Neural cell (in vitro differentiated cells): ENCODE results near the gene STXBP2.

Experiments
- EZH2 ChIP-seq: fragments of 200-600, 300-800 bp; shearing (Covaris generic), sonication (generic); IDR thresholded peaks from 2 replicates; pipeline ENCODE4 v1.6.1; 2014; ENCODE audit warnings: antibody characterized with exemption, low read length, borderline replicate concordance, mild to moderate bottlenecking; ENCODE audit not compliant: insufficient read depth, poor library complexity, severe bottlenecking
- RAD21 ChIP-seq: fragments of 450-650 bp; conservative IDR thresholded peaks from 2 replicates; pipeline ENCODE4 v1.6.1; 2014; ENCODE audit warnings: antibody characterized with exemption, mild to moderate bottlenecking, moderate library complexity
- TF ChIP-seq, protein P1 (sequence below): fragments of 450-650 bp; IDR thresholded peaks from 2 replicates; pipeline ENCODE4 v1.5.1; 2014; ENCODE audit warnings: antibody characterized with exemption, mild to moderate bottlenecking, moderate library complexity; ENCODE audit not compliant: poor library complexity, severe bottlenecking
- TF ChIP-seq, protein P2 (sequence below): IDR thresholded peaks from 2 replicates; pipeline ENCODE4 v1.6.1; 2012; ENCODE audit warnings: borderline replicate concordance

DNA sequence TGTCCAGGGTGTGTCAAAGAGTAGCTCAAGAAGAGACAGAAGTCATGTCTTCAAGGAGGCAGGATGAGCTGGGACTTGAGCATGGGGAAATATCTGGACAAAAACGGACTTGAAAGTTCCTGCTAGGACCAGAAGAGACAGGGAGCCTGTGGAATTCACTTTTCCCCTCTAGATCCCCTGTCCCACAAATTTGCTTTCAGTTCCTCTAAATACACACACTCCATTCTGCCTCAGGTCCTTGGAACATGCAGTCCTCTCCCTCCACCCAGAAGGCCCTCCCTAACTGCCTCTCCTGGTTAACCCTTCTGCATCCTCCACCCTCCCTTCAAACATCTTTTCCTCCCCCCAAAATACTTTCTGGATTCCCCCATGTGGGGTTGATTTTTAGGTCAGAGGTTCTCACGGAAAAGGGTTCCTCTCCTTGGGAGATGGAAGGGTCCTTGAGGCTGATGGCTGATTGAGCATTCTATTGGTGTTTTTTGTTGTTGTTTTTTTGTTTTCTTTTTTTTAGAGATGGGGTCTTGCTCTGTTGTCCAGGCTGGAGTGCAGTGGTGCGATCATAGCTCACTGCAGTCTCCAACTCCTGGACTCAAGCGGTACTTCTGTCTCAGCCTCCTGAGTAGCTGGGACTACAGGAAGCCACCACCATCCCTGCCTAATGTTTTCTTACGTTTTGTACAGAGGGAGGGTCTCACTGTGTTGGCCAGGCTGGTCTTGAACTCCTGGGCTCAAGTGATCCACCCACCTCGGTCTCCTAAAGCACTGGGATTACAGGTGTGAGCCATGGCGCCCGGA is 25.0 kb downstream of the STXBP2 start:
- TF ChIP-seq, protein P1, sequence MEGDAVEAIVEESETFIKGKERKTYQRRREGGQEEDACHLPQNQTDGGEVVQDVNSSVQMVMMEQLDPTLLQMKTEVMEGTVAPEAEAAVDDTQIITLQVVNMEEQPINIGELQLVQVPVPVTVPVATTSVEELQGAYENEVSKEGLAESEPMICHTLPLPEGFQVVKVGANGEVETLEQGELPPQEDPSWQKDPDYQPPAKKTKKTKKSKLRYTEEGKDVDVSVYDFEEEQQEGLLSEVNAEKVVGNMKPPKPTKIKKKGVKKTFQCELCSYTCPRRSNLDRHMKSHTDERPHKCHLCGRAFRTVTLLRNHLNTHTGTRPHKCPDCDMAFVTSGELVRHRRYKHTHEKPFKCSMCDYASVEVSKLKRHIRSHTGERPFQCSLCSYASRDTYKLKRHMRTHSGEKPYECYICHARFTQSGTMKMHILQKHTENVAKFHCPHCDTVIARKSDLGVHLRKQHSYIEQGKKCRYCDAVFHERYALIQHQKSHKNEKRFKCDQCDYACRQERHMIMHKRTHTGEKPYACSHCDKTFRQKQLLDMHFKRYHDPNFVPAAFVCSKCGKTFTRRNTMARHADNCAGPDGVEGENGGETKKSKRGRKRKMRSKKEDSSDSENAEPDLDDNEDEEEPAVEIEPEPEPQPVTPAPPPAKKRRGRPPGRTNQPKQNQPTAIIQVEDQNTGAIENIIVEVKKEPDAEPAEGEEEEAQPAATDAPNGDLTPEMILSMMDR: no peak
- TF ChIP-seq RAD21 (no peak), EZH2 (no peak)
- TF ChIP-seq, protein P2, sequence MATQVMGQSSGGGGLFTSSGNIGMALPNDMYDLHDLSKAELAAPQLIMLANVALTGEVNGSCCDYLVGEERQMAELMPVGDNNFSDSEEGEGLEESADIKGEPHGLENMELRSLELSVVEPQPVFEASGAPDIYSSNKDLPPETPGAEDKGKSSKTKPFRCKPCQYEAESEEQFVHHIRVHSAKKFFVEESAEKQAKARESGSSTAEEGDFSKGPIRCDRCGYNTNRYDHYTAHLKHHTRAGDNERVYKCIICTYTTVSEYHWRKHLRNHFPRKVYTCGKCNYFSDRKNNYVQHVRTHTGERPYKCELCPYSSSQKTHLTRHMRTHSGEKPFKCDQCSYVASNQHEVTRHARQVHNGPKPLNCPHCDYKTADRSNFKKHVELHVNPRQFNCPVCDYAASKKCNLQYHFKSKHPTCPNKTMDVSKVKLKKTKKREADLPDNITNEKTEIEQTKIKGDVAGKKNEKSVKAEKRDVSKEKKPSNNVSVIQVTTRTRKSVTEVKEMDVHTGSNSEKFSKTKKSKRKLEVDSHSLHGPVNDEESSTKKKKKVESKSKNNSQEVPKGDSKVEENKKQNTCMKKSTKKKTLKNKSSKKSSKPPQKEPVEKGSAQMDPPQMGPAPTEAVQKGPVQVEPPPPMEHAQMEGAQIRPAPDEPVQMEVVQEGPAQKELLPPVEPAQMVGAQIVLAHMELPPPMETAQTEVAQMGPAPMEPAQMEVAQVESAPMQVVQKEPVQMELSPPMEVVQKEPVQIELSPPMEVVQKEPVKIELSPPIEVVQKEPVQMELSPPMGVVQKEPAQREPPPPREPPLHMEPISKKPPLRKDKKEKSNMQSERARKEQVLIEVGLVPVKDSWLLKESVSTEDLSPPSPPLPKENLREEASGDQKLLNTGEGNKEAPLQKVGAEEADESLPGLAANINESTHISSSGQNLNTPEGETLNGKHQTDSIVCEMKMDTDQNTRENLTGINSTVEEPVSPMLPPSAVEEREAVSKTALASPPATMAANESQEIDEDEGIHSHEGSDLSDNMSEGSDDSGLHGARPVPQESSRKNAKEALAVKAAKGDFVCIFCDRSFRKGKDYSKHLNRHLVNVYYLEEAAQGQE: no peak
